ENCODE results near the gene PKNOX1. TPM values are rescaled to one million over a fixed set of nuclear protein-coding genes. Genes with fewer than 3 reads are reported as not detected.
"Not testable (repeated sequence)": the region's sequence is repeated elsewhere in the genome, so short reads cannot be mapped to it uniquely, and the experiment has no call there.

Gene PKNOX1
- total and polyA plus RNA-seq, 7 donors = 3.6 to 19.4 (median 9.6) TPM

- intact Hi-C loops (cut with DNase I) = no loop called here
- 83 to 92% methylated on average over 13 of the region's 13 CpGs for WGBS, 2 donors
- DNase-seq = no peak
Measured at GRCh38 chr21:42931560-42932235, 42.7 kb upstream of the PKNOX1 start.

DNA sequence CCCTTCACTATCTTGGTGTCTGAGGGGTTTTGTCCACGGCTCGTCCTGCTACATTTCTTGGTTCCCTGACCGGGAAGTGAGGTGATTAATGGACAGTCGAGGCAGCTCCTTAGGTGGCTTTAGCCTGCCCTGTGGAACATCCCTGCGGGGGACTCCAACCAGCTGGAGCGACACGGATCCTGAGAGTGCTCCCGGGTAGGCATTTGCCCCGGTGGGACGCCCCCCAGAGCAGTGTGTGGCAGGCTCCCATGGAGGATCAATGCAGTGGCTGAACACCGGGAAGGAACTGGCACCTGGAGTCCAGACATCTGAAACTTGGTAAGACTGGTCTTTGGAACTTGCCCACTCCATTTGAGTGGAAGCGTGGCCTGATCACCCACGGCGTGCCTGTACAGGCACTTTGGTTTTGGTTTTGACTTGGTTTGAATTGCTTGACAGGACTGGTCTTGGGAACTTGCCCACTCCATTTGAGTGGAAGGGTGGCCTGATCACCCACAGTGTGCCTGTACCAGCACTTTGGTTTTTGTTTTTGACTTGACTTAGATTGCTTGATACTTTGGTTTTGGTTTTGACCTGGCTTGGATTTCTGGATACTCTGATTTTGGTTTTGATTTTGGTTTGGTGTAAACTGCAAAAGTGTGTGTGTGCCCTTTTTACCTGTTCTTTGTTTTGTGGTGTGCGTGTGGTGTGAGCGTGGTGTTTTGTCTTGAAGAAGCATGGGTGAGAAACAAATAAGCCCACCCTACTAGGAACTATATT, 41.8 kb upstream of the PKNOX1 start:
- H3K27me3 ChIP-seq; H3K9me3 ChIP-seq; intact Hi-C loops (cut with DNase I); DNase-seq; H3K36me3 ChIP-seq; H3K4me1 ChIP-seq; H3K4me3 ChIP-seq; H3K27ac ChIP-seq: not testable (repeated sequence)
- 93 to 94% methylated on average over 16 of the region's 16 CpGs for WGBS, 2 donors

More at GRCh38 chr21:42931560-42932235, 42.7 kb upstream of the PKNOX1 start:
- no peak for TF ChIP-seq EP300 (IDR thresholded peaks at IDR 0.05)
- no peak for TF ChIP-seq POLR2AphosphoS5 (IDR thresholded peaks at IDR 0.05)
- TF ChIP-seq CTCF (IDR thresholded peaks at IDR 0.05) = no peak
- no peaks in the 10 kb centered on the region for H3K9me3 ChIP-seq
- no peak overlapping the region for H3K27ac ChIP-seq
- no peaks in the 10 kb centered on the region for H3K36me3 ChIP-seq
- no peaks in the 10 kb centered on the region for H3K4me1 ChIP-seq
- H3K27me3 ChIP-seq = no peaks in the 10 kb centered on the region
- no peak overlapping the region for H3K4me3 ChIP-seq

- H3K4me1 ChIP-seq; H3K27ac ChIP-seq; H3K4me3 ChIP-seq; H3K9me3 ChIP-seq; H3K27me3 ChIP-seq; DNase-seq; intact Hi-C loops (cut with DNase I); H3K36me3 ChIP-seq: not testable (repeated sequence)
- 40 to 74% methylated on average over 8 to 9 of the region's 9 CpGs for WGBS, 2 donors
Measured at GRCh38 chr21:42933137-42933970, 41.0 kb upstream of the PKNOX1 start.

DNA sequence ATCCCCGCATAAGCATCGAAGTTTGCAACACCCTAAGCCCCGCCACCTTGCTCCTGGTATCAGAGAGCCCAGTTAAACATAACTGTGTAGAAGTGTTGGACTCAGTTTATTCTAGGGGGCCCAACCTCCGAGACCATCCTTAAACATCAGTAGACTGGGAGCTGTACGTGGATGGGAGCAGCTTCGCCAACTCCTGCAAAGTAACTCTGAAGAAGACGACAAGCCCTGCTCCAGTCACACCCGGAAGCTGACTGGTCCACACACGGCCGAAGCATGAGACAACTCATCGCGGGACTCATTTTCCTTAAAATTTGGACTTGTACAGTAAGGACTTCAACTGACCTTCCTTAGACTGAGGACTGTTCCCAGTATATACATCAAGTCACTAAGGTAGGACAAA, 40.4 kb upstream of the PKNOX1 start:
- intact Hi-C loops (cut with DNase I); H3K27me3 ChIP-seq; H3K4me3 ChIP-seq; H3K9me3 ChIP-seq; H3K4me1 ChIP-seq; H3K27ac ChIP-seq; DNase-seq; H3K36me3 ChIP-seq: not testable (repeated sequence)
- WGBS, 2 donors = 95 to 96% methylated on average over 12 of the region's 12 CpGs

DNA sequence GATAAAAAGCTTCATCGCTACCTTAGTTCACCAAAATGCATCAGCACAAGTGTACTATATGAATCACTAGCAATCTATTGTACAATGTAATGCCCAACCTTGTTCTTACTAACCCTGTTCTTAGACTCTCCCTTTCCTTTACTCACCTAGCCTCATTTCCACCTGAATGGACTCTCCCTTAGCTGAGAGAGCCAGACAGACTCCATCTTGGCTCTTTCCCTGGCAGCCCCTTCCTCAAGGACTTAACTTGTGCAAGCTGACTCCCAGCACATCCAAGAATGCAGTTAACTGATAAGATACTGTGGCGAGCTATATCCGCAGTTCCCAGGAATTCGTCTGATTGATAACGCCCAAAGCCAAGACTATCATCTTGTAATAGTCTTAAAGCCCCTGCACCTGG, 38.0 kb upstream of the PKNOX1 start:
- intact Hi-C loops (cut with DNase I); H3K9me3 ChIP-seq; H3K4me3 ChIP-seq; H3K27me3 ChIP-seq; H3K27ac ChIP-seq; H3K36me3 ChIP-seq: not testable (repeated sequence)
- DNase-seq = peak; percentile 7
- H3K4me1 ChIP-seq = peaks cover 0 to 19% (median 12%) of the 10 kb centered on the region in 4 donors
- 90 to 98% methylated on average over 2 to 5 of the region's 5 CpGs for WGBS, 2 donors

DNA sequence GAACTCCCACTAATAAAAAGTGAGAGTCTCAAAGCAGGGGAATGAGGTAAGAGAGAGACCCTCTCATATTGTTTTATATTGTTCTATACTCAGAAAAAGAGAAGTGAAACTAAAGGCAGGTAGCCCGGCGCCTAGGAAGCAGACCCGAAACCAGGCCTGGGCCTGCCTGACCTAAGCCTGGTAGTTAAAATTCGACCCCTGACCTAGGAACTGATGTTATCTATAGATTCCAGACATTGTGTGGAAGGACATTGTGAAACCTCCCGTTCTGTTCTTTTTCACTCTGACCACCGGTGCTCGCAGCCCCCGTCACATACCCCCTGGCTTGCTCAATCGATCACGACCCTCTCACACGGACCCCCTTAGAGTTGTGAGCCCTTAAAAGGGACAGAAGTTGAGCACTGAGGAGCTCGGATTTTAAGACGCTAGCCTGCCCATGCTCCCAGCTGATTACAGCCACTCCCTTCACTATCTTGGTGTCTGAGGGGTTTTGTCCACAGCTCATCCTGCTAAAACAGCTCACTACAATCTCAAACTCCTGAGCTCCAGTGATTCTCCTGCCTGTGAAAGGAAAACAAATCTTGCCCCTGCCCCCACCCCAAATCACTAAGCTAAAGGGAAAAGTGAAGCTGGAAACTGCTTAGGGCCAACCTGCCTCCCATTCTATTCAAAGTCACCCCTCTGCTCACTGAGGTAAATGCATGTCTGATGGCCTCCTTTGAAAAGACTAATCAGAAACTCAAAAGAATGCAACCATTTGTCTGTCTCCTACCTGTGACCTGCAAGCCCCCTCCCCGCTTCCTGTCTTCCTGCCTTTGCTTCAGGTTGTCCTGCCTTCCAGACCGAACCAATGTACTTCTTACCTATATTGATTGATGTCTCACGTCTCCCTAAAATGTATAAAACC, 37.1 kb upstream of the PKNOX1 start:
- peak; percentile 25 for DNase-seq
- H3K27me3 ChIP-seq; H3K36me3 ChIP-seq; intact Hi-C loops (cut with DNase I); H3K27ac ChIP-seq; H3K9me3 ChIP-seq; H3K4me3 ChIP-seq: not testable (repeated sequence)
- WGBS, 2 donors = 72 to 87% methylated on average over 16 of the region's 16 CpGs
- H3K4me1 ChIP-seq = peaks cover 0 to 19% (median 12%) of the 10 kb centered on the region in 4 donors
